Inflammatory macrophage treated with lipopolysaccharide for 4 hours (primary cell): ENCODE data around the gene SCFD2.
"Not testable (repeated sequence)": the region's sequence is repeated elsewhere in the genome, so short reads cannot be mapped to it uniquely, and the experiment has no call there.

Experiments used
- DNase-seq: peaks from one replicate; pipeline ENCODE4 v3.0.0-alpha.2; 2020

SCFD2 gene

DNA sequence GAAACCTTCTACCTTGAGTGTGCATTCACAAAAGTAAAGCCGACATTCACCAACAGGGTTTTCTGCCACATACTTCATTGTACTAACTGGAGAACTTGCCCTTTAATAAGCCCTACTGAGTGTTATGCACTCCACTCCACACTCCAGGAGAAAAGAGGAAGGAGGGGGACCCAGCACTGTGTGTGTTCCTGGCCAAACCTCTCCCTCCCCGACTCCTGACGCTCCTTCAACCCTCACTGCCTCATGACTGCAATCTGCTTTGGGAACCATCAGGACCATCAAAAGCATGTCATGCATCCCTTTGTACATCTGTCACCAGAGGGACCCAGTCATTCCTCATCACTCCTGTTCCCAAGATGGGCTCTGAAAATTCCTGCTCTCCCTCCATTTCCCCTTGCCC, 360.1 kb downstream of the SCFD2 start:
- no peak for DNase-seq

DNA sequence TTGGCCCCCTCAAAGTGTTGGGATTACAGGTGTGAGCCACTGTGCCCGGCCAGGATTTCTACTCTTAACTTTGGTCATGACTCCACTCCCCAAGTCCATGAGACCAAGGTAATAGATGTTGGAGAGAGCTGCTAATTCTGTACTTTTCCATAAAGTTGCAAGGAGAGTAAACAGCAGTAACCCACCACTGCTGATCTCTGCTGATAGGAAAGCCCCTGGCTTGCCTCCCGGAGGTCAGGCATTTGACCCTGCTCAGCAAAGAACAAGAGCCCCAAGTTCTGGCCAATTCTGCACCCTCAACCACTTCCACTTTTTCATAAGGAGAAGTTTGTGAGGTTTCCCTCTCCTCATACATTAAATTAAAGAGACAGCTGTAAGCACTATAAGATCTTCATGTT, 360.7 kb downstream of the SCFD2 start:
- DNase-seq = no peak

DNA sequence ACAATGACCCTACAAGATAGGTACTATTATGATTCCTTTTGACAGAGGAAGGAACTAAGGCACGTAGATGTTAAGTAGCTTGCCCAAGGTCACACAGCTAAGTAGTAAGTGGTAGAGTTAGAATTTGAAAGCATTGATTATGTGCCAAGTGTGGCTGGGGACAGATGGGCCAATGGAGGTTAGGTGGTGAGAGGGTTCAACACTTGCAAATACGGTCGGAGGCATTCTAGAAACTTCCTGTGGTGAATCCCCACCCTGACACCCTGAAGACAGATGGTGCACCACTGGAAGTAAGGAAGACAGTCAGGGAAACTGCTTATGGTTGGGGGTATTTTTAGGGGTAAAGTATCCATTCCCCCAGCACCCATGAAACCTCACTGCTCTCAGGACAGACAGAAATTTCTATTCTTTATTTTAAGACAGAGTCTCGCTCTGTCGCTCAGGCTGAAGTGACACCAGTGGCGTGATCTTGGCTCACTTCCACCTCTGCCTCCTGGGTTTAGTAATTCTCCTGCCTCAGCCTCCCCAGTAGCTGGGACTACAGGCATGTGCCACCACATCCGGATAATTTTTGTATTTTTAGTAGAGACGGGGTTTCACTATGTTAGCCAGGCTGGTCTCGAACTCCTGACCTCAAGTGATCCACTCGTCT, 361.2 kb downstream of the SCFD2 start:
- no peak for DNase-seq

DNA sequence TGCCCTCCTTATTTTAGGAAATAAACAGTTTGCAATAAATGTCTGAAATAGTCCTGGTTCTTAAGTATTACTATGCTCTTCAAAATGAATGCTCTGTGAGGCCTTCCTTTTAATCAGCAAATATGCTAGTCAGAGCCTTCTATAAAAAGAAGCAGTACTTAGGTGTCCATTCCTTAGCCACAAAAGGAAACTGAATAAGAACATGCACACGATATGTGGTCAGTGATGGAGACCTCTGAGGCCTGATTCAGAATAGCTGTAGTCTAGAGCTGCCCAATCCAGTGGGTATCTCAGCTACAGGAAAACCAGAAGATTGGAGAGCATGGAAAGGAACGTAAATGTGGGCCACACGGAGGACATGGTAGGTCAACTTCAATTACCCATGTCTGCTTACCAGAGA, 361.9 kb downstream of the SCFD2 start:
- no peak for DNase-seq

DNA sequence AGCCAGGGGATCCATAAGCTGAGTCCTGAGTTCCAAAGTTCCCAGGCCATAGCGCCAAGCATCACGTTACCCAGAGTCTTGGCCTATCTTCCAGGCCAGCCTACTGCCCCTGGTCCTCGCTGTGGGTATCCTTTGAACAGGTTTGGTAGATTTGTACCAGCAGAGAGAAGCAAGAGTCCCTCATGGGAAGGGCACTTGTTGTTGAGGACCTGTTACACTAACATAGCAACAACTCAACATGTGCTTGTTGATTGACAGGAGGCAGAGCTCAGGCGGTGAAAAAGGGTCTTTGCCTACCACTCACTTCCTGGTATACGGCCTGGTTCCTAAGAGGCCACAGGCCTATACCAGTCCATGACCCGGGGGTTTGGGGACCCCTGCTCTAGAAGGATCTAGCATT, 365.3 kb downstream of the SCFD2 start:
- DNase-seq = no peak

DNA sequence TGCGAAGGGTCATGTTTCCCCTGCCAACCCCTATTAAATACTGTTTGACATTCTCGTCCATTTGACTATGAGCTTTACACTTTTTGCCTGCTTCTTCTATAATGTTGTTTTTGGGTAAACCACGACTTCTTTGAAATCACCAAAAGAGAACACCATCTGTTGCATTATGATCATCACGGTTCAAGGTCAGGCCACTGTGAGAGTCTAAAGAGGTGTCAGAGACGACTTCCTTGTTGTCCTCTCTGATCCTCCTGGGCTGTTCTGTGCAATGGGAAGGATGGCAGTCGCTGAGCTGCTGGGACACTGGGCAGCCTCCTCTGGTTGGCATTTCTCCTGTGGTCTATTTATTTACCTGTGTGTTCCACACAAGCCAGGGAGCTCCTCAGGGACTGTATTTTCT, 366.2 kb downstream of the SCFD2 start:
- DNase-seq = no peak

DNA sequence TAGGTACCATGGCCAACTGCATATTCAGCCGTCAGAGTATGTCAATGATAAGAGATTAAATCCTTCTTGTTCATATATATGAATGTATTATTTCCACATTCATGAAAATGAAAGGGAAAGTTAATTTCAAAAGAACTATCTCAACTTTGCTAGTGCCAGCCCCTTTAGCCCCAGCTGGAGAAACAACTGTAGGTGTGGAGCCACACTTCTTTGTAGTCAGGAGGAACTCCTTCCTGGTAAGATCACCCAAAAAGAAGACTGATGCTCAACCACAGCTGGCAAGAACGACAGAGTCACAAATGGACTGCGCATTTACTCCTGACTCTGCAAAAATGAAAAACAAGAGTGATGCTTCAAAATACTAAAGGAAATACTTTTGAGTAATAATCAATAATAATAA, 367.4 kb downstream of the SCFD2 start:
- DNase-seq = no peak

DNA sequence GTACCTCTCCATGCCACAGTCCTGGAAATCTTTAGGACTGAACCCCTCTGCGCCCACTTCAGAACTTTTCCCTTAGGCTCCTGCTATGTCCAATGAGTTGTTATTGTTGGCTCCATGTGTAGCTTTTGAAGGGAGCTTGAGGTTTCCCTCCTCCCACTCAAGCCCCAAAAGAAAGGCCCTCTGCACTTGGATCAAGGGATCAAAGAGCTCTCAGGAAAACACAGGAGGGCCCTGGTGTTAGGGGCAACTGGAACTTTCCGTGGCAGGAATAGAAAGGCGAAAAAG, 368.8 kb downstream of the SCFD2 start:
- DNase-seq = no peak

DNA sequence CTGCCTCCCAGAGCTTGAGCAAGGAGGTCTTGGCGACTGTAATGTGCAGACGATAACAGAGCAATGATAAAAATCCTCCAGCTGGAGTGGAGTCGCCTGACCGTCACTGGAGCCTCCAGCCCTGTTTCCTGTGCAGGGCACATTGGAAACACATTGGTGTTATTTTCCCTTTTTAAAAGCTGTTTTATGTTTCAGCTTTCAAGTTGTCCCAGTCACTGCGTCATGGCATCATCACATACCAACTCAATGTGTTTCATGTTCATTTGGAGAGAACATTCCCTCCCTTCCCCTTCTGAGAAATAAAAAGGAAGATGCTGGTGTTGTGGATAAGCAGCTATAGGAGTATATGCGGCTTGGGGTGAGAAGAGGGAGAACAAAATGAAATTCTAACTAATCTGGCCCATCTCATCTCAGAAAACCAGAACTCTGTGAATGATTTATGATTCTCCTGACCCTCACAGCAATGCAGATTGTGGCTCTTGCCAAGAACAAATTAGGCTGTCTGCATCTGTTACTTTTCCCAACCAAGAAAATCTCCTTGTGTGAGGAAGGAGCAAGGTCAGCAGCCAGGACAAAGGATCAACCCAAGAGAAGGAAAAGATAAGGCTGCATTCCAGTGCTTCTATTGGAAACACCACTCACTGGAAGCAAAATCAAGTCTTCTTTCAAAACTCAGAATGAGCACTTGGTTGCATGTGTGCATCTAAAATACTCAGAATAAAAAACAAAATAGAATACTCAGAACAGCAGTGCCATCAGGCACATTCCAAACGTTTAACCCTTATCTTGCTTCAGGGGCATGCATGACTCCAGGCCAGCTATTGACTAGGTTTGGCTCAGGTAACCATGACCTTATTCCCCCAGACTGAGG, 369.4 kb downstream of the SCFD2 start:
- DNase-seq = no peak

DNA sequence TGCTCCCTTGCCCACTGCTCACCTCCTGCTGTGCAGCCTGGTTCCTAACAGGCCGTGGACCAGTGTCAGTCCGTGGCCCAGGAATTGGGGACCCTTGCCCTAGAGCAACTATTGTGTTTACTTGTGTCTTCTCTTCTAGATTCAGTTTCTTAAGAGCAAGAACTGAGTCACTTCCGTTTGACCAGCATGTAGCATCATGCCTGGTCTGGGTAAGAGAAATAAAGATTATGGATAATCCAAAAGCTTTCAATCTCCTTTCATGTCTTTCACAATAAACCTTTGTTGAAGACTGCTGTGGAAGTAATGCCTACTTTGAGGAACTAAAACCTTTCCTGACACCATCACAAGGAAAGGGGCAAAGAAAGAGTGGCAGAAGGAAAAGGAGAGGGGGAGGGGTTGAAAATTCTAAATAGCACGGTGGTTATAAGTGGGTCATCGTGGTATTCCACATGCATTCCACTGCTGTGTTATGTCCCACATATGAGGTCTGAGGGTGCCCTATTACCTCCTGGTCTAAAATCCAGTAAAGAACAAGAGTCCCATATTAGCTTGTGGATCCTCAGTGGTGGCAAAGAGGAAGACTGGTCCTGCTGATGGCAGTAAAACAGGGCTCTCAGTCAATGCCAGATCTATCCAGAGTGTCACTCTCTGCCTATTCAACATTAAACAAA, 370.4 kb downstream of the SCFD2 start:
- no peak for DNase-seq

DNA sequence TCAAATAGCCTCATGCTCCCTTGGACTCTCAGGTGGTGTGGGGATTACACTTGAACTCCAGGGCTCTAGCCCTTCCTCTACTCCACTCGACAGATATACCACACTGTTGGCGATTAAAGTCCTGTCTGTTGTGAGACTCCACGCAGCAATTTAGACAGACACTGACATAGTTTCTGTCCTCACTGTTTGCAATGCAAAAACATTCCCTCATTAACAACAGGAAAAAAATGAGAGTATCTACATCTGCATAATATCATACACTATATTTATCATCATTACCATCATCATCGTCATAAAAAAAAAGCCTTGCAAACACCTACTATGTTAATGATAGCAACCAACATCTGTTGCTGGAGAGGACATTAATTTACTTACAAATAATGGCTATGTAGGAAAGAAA, 371.3 kb downstream of the SCFD2 start:
- no peak for DNase-seq

DNA sequence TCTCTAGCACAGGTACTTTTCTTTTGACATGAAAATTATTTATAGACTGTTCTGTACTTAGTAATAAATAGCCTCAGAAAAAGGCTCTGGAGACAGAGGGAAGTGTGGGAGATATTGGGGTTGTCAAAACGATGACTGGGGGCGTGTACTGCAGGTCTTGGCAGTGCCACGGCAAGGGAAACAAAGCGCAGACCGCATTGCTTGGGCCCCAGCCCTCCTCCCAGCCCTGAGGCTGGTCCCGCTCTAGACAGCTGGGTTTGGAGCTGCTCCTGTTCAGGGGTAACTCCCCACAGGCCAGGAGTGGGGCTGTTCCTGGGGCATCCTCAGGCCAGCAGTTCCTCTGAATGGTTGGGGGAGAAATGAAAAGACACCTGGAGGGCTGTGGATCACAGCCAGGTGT, 372.1 kb downstream of the SCFD2 start:
- DNase-seq = no peak

DNA sequence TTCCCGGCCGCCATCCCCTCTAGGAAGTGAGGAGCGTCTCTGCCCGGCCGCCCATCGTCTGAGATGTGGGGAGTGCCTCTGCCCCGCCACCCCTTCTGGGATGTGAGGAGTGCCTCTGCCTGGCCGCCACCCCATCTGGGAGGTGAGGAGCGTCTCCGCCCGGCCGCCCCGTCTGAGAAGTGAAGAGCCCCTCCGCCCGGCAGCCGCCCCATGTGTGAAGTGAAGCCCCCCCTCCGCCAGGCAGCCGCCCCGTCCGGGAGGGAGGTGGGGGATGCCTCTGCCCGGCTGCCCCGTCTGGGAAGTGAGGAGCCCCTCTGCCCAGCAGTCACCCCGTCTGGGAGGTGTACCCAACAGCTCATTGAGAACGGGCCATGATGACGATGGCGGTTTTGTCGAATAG, 373.3 kb downstream of the SCFD2 start:
- DNase-seq = not testable (repeated sequence)

DNA sequence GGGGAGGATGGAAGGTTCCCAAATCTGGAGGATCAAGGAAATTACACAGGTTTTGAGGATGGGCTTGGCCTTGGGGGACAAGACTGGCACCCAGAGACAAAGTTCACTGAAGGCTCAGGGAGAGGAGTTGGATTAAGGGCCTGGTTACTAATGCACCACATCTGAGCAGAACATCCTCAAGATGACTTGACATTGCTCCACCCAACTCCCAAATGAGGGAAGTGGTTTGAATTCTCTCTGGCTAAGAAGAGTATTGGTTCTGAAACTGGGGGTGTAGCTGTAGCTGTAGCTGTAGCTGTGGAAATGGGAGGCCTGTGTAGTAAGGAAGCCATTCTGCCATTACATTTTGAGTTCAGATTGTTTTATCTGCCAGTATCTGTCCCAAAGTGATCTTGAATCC, 374.4 kb downstream of the SCFD2 start:
- no peak for DNase-seq

DNA sequence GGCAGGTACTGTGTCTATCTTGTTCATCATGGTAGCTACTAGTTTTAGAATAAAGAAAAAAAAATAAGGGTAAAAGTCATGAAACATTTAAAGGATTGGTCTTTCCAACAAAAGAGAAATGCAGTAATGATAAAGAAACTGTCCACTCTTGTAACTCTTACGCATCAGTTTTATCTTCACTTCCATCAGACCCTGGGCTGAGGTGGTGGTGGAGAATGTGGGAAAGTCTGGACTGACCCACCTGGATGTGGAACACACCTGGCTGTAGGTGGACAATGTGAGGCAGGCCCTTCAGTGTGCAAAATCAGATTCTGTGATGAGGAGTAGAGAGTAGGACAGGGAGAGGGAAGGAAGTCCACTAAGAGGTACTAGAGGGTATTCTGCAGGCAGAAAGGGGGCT, 375.2 kb downstream of the SCFD2 start:
- no peak for DNase-seq

DNA sequence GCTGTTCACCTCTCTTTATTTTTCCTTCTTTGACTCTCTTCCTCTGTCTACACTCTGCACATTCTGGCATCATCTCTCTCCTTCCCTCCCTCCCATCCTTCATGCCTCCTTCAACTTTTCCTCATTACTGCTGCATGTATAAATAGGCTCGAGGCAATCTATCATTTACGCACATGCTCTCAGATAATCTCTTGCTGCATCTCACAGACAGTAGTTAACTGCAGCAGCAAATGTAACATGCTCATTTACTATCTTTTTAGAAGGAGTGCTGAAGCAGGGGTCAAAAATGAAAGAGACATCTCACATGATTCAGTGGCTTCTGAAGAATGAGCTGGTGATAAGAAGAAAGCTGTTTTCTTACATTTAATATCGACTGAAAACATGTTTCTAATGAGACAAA, 376.0 kb downstream of the SCFD2 start:
- no peak for DNase-seq

DNA sequence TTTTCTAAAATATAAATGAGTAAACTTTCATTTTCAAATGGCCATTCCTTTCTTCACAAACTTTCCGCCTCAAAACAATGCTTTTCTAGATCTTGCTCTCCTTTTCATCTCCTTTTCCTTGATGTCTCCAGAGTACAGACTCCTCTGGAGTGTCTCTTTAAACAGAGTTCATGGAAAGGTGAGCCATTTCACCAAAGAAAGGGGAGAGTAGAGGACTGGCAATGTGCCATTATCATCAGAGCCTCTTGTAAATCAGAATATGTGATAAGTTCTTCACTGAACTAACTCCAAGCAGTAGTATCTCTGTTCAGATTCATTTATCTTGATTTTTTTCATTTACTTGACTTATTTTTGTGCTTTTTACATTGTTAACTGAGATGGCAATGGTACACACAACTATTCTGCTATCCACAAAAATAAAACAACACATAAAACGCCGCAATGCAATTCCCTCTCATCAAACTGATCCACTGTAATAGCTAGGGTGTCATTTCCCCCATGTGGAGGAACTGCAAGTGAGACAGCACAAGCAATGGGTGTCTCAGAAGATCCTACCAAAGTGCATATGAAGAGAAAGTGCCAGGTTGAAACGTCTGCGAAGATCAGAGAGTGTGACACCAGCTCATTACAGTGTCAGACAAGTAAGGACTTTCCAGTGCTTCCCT, 378.3 kb downstream of the SCFD2 start:
- no peak for DNase-seq

DNA sequence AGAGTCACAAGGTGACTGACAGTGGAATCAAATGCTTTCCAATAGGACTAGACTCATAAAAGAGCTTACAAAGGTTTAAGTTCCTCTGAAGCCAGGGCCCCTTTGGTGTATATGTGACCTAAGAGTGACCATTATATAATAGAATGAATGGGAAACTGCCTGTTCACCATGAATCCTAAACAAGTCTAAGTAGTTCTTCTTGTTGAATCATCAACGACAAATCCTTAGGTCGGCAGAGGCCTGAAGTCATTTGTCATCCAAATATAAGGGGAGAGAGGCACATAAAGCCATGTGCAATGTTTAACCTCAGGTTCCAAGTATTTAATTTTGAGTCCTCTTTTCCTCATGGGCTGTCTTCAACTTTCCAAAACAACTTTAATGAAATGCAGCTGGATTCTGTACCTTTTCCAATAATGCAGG, 381.4 kb downstream of the SCFD2 start:
- DNase-seq = no peak

DNA sequence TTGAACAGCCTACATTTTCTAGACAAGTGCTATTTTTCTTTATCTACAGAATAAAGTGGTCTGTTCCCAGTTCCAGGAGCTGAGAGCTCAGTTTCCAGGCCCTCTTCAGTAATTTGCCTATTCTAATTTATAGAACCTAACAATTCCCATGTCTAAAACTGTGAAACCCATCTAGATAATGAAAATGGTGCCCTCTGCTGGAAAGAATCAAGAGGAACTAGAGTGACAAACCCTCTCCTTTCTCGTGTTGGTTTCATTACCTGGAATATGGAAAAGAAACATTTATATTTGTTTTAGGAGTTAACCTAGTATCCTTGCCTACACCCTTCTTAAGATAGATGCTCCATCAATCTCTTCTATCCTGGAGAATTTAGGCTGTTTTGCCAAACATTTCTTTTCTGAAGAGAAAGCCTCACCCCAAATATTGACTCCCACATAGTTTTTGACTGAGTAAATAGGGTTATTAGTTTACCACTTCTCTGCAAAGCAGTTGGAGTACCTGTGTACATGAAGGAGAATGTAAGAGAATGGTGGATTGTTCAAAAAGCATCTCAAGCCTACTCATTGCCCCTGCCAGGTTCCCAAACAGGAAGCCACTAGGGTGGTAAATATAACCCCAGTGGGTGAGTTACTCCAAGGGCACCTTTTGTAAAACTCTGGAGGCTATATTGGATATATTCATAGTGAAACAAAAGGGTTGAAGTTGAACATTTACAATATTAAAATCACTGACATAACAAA, 382.1 kb downstream of the SCFD2 start:
- peak; percentile 58 for DNase-seq

DNA sequence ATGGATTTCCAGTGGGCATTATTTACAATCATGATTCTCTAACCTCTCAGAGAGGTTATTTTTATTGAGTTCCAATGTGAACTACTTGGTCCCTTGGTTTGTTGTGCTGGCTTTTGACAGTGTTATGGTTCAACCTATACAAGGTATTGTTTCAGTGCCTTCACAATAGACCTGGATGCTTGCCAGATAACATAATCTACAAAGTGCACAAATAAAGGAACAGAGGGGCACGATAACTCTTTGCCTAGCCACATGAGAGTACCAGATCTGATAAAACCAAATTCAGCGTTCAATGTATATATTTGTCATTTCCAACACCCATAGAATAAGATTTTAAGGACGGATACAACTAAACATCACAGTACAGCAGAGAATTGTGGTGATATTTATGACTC, 382.9 kb downstream of the SCFD2 start:
- no peak for DNase-seq

DNA sequence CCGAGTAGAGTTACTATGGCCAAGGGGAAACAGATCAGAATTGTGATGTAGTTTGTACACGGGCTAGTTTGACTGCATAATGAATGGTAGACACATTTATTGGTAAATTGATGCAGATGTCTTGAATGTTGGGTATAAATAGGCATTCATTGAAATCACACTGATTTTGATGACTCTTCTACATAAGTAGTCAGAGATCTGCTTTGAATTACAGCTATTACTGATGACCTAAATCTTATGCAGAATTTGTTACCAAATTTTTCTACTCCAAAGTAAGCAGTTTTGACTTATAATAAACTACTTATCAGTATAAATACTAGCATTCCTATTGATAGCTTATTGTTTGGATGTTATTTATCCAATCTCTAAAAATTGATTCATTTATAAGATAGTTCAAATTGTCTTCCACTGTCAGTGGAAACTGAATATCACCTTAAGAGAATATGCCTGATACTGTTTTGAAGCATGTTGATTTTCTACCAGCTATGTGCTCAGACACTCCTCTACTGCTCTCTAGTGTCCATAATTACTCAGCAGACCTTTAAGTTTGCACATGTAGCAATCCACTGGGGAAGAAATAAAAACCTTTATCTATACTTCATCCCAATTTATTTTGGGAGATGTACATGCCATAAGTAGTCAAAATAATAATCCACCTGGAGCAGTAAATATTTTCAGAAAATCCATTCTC, 383.5 kb downstream of the SCFD2 start:
- peak; percentile 11 for DNase-seq

DNA sequence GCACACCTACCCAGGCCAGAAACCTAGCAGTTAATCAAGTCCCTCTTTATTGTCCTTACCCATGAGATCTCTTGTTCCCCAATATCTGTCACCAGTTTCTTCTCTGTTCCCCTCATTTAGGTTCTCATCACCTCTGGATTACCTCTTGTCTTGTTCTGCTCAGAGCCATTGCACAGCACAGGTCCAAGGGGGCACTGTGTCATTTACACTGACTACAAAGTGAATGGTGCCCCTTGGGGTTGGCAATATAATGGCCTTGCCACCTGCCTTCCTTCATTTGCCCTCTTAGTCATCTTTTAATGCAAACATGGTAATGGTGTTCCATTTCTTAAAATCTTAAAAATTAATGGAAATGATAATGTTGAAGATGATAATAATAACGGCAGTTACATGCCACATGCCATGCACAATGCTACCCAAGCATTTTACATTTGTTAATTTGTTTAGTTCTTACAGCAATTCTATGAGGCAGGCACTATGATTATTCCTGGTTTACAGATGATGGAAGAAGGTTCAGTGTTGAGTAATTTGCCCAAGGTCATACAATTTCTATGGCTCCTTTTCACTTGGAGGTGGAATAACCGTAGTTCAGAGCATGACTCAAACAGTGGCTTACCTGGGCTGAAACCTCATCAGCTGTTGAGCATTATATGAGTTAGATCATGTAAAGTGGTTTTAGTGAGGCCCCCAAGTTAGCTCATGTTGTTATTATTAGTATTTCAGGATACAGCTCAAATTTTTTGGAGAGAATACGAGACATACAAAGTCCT, 385.9 kb downstream of the SCFD2 start:
- DNase-seq = no peak
